HCT116 (cell line): ENCODE results near the gene JDP2. TPM values are rescaled to one million over a fixed set of nuclear protein-coding genes. Genes with fewer than 3 reads are reported as not detected.
A peak's percentile ranks its signal among the peaks of the same experiment; 100 is the strongest.

Experiments
- ATAC-seq: fragments of 200-7000 bp; cut with Tn5 transposase; 2 replicates; pipeline ENCODE4 v1.9.1; 2020; ENCODE audit warnings: mild to moderate bottlenecking, moderate library complexity
- BruUV-seq: library from RNA; stranded (reverse); fragments of 400-500 nt; replicated peaks from 2 replicates; lab custom pipeline; 2021; lab: Mats Ljungman, UMichigan
- CTCF ChIA-PET: fragments of 300-600 bp; sonication (Branson Sonifier 250); formaldehyde crosslinking; loops from one replicate; lab custom pipeline; 2021; ENCODE audit warnings: antibody characterized with exemption; lab: Charles Lee
- POLR2A ChIA-PET: fragments of 300-600, 350-600 bp; sonication (Branson Sonifier 250); formaldehyde crosslinking; loops from one replicate; lab custom pipeline; 2021; ENCODE audit warnings: antibody characterized with exemption; lab: Charles Lee
- RAD21 ChIA-PET, 2 experiments: fragments of 300-600 bp; sonication (Branson Sonifier 250); formaldehyde crosslinking; loops; one replicate each; lab custom pipeline; 2023; ENCODE audit warnings: low total read pairs in 2 of 2; ENCODE audit not compliant: uncharacterized antibody in 2 of 2, unreplicated experiment in 2 of 2, low non-redundant PET in 1 of 2; lab: Charles Lee
- DNase-seq: peaks from one replicate; pipeline ENCODE4 v3.0.0-alpha.2; 2010; ENCODE audit warnings: low read depth, low spot score
- H2AFZ ChIP-seq: fragments of 200-600 bp; shearing (Covaris generic), sonication (generic); 2 replicates; pipeline ENCODE4 v1.6.1; 2017; ENCODE audit warnings: low read depth, mixed run types, mixed read lengths, antibody characterized with exemption, low read length; ENCODE audit not compliant: poor library complexity, severe bottlenecking
- H3K27ac ChIP-seq: 2 replicates; pipeline ENCODE4 v1.5.1; 2012; ENCODE audit warnings: low read depth, low read length
- H3K27me3 ChIP-seq: fragments of 200-600 bp; sonication (generic); 2 replicates; pipeline ENCODE4 v1.6.1; 2016; ENCODE audit warnings: mixed run types, low read length, mixed read lengths; ENCODE audit not compliant: insufficient read depth
- H3K36me3 ChIP-seq, 2 experiments: fragments of 200-500 bp in 1 of 2; fragments of 200-600 bp in 1 of 2; sonication (Bioruptor generic) in 1 of 2; sonication (generic) in 1 of 2; 2 replicates each; pipeline versions ENCODE4 v1.5.1 to v1.6.1; 2014 to 2016; ENCODE audit warnings: low read length in 2 of 2, inconsistent platforms in 1 of 2, mixed read lengths in 1 of 2, mixed run types in 1 of 2; ENCODE audit not compliant: insufficient read depth in 2 of 2, control insufficient read depth in 1 of 2
- H3K4me1 ChIP-seq, 2 experiments: fragments of 200-600 bp in 1 of 2; sonication (generic) in 1 of 2; 2 replicates each; pipeline versions ENCODE4 v1.5.1 to v1.6.1; 2012 to 2017; ENCODE audit warnings: low read length in 2 of 2, inconsistent platforms in 1 of 2, mild to moderate bottlenecking in 1 of 2, mixed read lengths in 1 of 2, mixed run types in 1 of 2, moderate library complexity in 1 of 2; ENCODE audit not compliant: insufficient read depth in 2 of 2, control insufficient read depth in 1 of 2
- H3K4me2 ChIP-seq: fragments of 200-600 bp; sonication (generic); 2 replicates; pipeline ENCODE4 v1.6.1; 2017; ENCODE audit warnings: mixed run types, low read length, mixed read lengths
- H3K4me3 ChIP-seq, 2 experiments: fragments of 200-600 bp in 1 of 2; sonication (generic) in 1 of 2; replicated peaks in 1 of 2; 2 replicates each; pipeline ENCODE4 v1.5.1; 2011 to 2016; ENCODE audit warnings: low read length in 2 of 2, control low read depth in 1 of 2, low read depth in 1 of 2, mild to moderate bottlenecking in 1 of 2, mixed read lengths in 1 of 2, mixed run types in 1 of 2
- H3K79me2 ChIP-seq: fragments of 200-600 bp; sonication (generic); 2 replicates; pipeline ENCODE4 v1.6.1; 2017; ENCODE audit warnings: mild to moderate bottlenecking, mixed run types, low read length, moderate library complexity, mixed read lengths; ENCODE audit not compliant: insufficient read depth
- H3K9ac ChIP-seq: fragments of 200-600 bp; sonication (generic); 2 replicates; pipeline ENCODE4 v1.6.1; 2016; ENCODE audit warnings: low read length, mixed read lengths
- H3K9me2 ChIP-seq: fragments of 200-600 bp; sonication (generic), shearing (Covaris generic); 2 replicates; pipeline ENCODE4 v1.6.1; 2017; ENCODE audit warnings: mixed run types, mild to moderate bottlenecking, moderate library complexity; ENCODE audit not compliant: insufficient read depth
- H3K9me3 ChIP-seq, 2 experiments: fragments of 200-500 bp in 1 of 2; fragments of 200-600 bp in 1 of 2; sonication (Bioruptor generic) in 1 of 2; sonication (generic) in 1 of 2; 2 replicates each; pipeline ENCODE4 v1.6.1; 2014 to 2017; ENCODE audit warnings: low read length in 2 of 2, mixed read lengths in 2 of 2, inconsistent platforms in 1 of 2, low read depth in 1 of 2, mild to moderate bottlenecking in 1 of 2, mixed run types in 1 of 2, moderate library complexity in 1 of 2; ENCODE audit not compliant: control insufficient read depth in 1 of 2, insufficient read depth in 1 of 2
- H4K20me1 ChIP-seq: fragments of 200-600 bp; sonication (generic), shearing (Covaris generic); 2 replicates; pipeline ENCODE4 v1.6.1; 2017; ENCODE audit warnings: mixed run types, mild to moderate bottlenecking, moderate library complexity; ENCODE audit not compliant: insufficient read depth
- EGR1 ChIP-seq: IDR thresholded peaks from 2 replicates; pipeline ENCODE4 v1.6.1; 2012; ENCODE audit warnings: low read depth
- EZH2phosphoT487 ChIP-seq: fragments of 200-600 bp; IDR thresholded peaks from 2 replicates; pipeline ENCODE4 v1.6.1; 2018; ENCODE audit warnings: antibody characterized with exemption, borderline replicate concordance
- SIN3A ChIP-seq: IDR thresholded peaks from 2 replicates; pipeline ENCODE4 v1.6.1; 2012; ENCODE audit warnings: low read depth
- intact Hi-C: fragments of 100-400 bp; cut with micrococcal nuclease; formaldehyde crosslinking; loops from 2 replicates; pipeline ENCODE4 v1.10.0; 2022
- total RNA-seq: library from RNA; stranded (reverse); gene quantifications from one replicate; pipeline ENCODE4 v1.2.1, GENCODE V29; 2021; ENCODE audit not compliant: unreplicated experiment
- TF ChIP-seq, protein P1 (sequence below): IDR thresholded peaks from 2 replicates; pipeline ENCODE4 v1.6.1; 2012; ENCODE audit warnings: low read depth

JDP2 gene
- total RNA-seq, 1 experiment from 2014 or later, result 25.4 TPM

DNA sequence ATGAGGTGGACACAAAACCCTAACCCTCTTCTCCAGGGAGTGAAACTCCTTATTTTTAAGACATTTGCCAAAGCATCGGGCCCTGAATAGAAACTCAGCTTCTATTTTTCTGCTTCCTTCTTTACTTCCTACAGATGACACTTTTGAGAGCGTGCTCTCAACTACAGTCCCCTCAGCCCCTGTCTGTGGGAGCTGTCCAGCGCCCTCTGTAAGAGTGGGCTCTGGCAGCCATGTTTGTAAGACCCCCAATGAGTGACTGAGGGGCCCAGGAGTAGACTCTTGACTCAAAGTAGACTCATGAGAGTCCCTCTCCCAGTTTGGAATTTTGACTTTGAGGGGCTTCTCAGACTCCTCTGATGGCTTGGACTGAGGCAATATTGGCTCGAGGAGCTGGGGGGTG lies 68.9 kb downstream of the JDP2 start:
- H3K9me3 ChIP-seq, result no peaks in the 10 kb centered on the region
- no peaks in the 10 kb centered on the region for H3K4me1 ChIP-seq
- no TSS peak for BruUV-seq
- ChIA-PET CTCF (no interaction called here), RAD21 (no interaction called here), POLR2A (no interaction called here)
- no peak for ATAC-seq
- no peak for TF ChIP-seq EGR1
- TF ChIP-seq, protein P1, sequence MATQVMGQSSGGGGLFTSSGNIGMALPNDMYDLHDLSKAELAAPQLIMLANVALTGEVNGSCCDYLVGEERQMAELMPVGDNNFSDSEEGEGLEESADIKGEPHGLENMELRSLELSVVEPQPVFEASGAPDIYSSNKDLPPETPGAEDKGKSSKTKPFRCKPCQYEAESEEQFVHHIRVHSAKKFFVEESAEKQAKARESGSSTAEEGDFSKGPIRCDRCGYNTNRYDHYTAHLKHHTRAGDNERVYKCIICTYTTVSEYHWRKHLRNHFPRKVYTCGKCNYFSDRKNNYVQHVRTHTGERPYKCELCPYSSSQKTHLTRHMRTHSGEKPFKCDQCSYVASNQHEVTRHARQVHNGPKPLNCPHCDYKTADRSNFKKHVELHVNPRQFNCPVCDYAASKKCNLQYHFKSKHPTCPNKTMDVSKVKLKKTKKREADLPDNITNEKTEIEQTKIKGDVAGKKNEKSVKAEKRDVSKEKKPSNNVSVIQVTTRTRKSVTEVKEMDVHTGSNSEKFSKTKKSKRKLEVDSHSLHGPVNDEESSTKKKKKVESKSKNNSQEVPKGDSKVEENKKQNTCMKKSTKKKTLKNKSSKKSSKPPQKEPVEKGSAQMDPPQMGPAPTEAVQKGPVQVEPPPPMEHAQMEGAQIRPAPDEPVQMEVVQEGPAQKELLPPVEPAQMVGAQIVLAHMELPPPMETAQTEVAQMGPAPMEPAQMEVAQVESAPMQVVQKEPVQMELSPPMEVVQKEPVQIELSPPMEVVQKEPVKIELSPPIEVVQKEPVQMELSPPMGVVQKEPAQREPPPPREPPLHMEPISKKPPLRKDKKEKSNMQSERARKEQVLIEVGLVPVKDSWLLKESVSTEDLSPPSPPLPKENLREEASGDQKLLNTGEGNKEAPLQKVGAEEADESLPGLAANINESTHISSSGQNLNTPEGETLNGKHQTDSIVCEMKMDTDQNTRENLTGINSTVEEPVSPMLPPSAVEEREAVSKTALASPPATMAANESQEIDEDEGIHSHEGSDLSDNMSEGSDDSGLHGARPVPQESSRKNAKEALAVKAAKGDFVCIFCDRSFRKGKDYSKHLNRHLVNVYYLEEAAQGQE, result peak; percentile 19
- DNase-seq, result no peak
- no peaks in the 10 kb centered on the region for H3K9me2 ChIP-seq
- H3K4me2 ChIP-seq, result no peak overlapping the region
- no peaks in the 10 kb centered on the region for H3K36me3 ChIP-seq
- H3K79me2 ChIP-seq, result no peaks in the 10 kb centered on the region
- no peaks in the 10 kb centered on the region for H4K20me1 ChIP-seq
- no peaks in the 10 kb centered on the region for H3K27me3 ChIP-seq
- no peak overlapping the region for H3K27ac ChIP-seq
- intact Hi-C loops, result no loop called here
- no peak overlapping the region for H3K4me3 ChIP-seq
- H2AFZ ChIP-seq, result no peak overlapping the region
- H3K9ac ChIP-seq, result no peak overlapping the region

DNA sequence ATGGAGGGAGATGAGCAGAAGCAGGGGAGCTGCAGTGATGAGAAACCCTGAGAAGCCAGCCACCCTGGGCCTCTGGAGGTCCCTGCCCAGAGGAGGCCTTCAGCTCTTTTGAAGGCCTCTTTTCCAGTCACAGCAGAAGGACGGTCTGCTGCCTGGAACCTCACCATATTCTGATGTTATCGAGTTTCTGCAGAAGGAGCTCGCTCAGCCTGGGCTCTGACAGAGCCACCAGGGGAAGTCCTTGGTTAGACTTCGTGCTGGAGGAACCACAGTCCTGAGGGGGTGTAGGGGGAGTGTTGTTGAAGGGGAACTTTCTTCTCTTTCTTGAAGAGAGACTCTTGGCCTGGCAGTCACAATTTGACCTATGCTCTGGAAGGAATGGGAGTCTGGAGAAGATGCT lies 69.4 kb downstream of the JDP2 start:
- no peak overlapping the region for H3K4me2 ChIP-seq
- no peak overlapping the region for H3K9ac ChIP-seq
- H3K27ac ChIP-seq, result no peak overlapping the region
- intact Hi-C loops, result no loop called here
- DNase-seq, result no peak
- H3K27me3 ChIP-seq, result no peaks in the 10 kb centered on the region
- ChIA-PET RAD21 (no interaction called here), CTCF (no interaction called here), POLR2A (no interaction called here)
- H3K79me2 ChIP-seq, result no peaks in the 10 kb centered on the region
- no peak for TF ChIP-seq SIN3A
- TF ChIP-seq EZH2phosphoT487, result no peak
- no peaks in the 10 kb centered on the region for H3K4me1 ChIP-seq
- no peaks in the 10 kb centered on the region for H3K9me2 ChIP-seq
- no peaks in the 10 kb centered on the region for H3K36me3 ChIP-seq
- H3K9me3 ChIP-seq, result no peaks in the 10 kb centered on the region
- no TSS peak for BruUV-seq
- no peak overlapping the region for H2AFZ ChIP-seq
- no peak for ATAC-seq
- no peak overlapping the region for H3K4me3 ChIP-seq
- H4K20me1 ChIP-seq, result no peaks in the 10 kb centered on the region
